GM12874 (cell line): ENCODE measurements around the gene SIK3.

ENCODE experiments used
- TF ChIP-seq, protein P1 (sequence below): IDR thresholded peaks from 2 replicates; pipeline ENCODE4 v1.5.1; 2011; ENCODE audit warnings: low read depth, mild to moderate bottlenecking, control low read depth, low read length, moderate library complexity; ENCODE audit not compliant: insufficient read depth

SIK3 gene

DNA sequence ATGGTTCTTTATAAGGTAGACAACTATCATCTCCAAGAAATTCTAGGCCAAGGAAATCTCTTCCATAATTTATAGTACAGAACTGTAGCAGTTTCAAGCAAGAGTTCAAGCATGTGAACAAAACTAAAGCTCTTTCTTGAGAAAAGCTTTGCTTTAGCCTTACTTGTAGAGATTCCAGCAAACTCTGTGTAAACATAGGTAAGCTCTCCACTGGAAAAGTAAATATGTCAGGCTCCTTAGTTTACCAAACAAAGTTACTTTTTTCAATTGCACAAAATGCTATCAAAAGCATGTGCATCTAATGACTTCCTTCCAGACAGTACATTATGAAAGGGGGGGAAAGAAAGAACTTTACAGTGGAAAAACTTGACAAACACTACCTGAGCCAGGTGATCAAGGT is 125.0 kb downstream of the SIK3 start:
- TF ChIP-seq, protein P1, sequence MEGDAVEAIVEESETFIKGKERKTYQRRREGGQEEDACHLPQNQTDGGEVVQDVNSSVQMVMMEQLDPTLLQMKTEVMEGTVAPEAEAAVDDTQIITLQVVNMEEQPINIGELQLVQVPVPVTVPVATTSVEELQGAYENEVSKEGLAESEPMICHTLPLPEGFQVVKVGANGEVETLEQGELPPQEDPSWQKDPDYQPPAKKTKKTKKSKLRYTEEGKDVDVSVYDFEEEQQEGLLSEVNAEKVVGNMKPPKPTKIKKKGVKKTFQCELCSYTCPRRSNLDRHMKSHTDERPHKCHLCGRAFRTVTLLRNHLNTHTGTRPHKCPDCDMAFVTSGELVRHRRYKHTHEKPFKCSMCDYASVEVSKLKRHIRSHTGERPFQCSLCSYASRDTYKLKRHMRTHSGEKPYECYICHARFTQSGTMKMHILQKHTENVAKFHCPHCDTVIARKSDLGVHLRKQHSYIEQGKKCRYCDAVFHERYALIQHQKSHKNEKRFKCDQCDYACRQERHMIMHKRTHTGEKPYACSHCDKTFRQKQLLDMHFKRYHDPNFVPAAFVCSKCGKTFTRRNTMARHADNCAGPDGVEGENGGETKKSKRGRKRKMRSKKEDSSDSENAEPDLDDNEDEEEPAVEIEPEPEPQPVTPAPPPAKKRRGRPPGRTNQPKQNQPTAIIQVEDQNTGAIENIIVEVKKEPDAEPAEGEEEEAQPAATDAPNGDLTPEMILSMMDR, result no peak

- TF ChIP-seq, protein P1, result no peak
Measured at GRCh38 chr11:116972691-116973090, 125.5 kb downstream of the SIK3 start.

GRCh38 chr11:116970485-116971292 is 127.5 kb downstream of the SIK3 start:
- TF ChIP-seq, protein P1, result no peak

DNA sequence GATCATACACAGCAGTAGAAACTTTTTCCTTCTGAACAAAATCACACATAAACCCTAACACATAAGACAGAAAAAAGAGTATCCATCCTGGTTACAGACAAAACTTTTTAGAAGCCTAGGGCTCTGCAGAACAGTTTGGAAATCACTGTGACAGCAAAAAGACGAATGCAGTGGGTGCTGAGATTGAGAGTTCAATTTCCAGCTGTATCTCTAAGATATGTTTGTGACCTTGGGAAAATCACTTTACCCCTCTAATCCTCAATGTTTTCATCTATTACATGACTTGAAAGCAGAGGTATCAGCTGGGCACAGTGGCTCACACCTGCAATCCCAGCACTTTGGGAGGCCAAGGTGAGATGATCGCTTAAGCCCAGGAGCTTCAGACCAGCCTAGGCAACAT is 128.5 kb downstream of the SIK3 start:
- TF ChIP-seq, protein P1, result no peak

DNA sequence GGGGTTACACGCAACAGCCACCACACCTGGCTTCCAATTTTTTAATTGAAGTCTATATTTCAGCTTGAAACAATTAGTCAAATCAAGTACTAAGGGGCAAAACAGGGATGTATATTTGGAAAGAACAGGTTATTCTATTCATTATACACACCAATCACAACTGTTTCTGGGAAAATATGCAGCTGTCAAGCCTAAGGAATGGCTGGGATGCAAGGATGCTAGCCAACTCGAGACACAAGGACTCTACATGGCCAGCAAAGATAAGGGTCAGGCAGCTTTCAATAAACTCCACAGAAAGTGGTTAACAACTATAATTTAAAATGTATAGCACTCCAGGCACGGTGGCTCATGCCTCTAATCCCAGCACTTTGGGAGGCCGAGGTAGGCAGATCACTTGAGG is 134.0 kb downstream of the SIK3 start:
- TF ChIP-seq, protein P1, result no peak

DNA sequence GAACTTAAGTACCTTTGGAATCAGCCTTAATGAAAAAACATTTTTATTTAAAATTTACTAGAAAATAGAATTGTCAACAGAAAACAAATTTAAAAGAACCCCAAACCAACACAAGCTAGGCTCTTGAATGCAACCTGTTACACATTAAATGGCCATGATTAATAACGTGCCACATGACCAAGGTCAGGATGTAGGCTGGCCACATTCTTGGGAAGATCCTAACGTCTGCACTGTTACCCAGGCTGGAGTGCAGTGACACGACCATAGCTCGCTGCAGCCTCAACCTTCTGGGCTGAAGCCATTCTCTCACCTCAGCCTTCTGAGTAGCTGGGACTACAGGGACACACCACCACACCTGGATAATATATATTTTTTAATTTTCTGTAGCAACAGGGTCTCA is 134.4 kb downstream of the SIK3 start:
- TF ChIP-seq, protein P1, result no peak

DNA sequence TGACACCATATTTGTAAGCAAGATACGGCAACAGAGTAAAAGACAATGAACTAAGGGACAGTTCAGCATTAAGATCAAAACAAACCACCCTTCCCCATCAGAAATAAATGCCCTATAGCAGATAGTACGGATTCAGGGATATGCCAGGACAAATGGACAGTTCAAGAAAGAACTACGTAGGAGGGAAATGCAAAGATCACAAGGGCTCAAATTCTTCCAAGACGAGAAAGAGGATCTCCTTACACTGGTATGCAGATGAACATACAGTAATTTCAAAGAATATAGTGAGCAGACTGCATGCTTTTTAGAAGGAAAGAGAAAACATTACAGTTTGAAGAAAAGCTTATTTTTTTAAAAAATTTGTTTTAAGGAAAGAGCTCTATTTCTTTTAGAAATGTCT is 136.1 kb downstream of the SIK3 start:
- TF ChIP-seq, protein P1, result no peak
